Upper lobe of left lung (tissue), 6 donors: Measurements from ENCODE around the gene CFAP74. TPM values are rescaled to one million over a fixed set of nuclear protein-coding genes. Genes with fewer than 3 reads are reported as not detected.

Experiments
- ATAC-seq, 2 donors: fragments of 200-7000 bp; cut with Tn5 transposase; one replicate each; pipeline ENCODE4 v1.9.1; 2022; ENCODE audit warnings: mild to moderate bottlenecking in 2 of 2, moderate library complexity in 2 of 2; ENCODE audit not compliant: low FRiP score in 2 of 2
- DNase-seq, 2 donors: peaks; one replicate each; pipeline ENCODE4 v3.0.0-alpha.2; 2019 to 2020
- H3K27ac ChIP-seq, 4 donors: fragments of 200-600 bp; sonication (generic); one replicate each; pipeline ENCODE4 v1.5.1; 2016 to 2019
- H3K27me3 ChIP-seq, 4 donors: fragments of 200-600 bp; sonication (generic); one replicate each; pipeline ENCODE4 v1.5.1; 2017 to 2019
- H3K36me3 ChIP-seq, 4 donors: fragments of 200-600 bp; sonication (generic); one replicate each; pipeline ENCODE4 v1.5.1; 2016 to 2019
- H3K4me1 ChIP-seq, 4 donors: fragments of 200-600 bp; sonication (generic); one replicate each; pipeline ENCODE4 v1.5.1; 2018 to 2019
- H3K4me3 ChIP-seq, 4 donors: fragments of 200-600 bp; sonication (generic); one replicate each; pipeline ENCODE4 v1.5.1; 2017 to 2019; ENCODE audit warnings: mild to moderate bottlenecking in 2 of 4, moderate library complexity in 1 of 4
- H3K9me3 ChIP-seq, 4 donors: fragments of 200-600 bp; sonication (generic); one replicate each; pipeline ENCODE4 v1.5.1; 2018 to 2019
- EP300 ChIP-seq, 4 donors: sonication (generic); formaldehyde crosslinking; IDR thresholded peaks; one replicate each; pipeline ENCODE4 v1.5.1; 2017; ENCODE audit warnings: antibody characterized with exemption in 4 of 4, control low read depth in 2 of 4
- POLR2A ChIP-seq, 4 donors: fragments of 450-650 bp; IDR thresholded peaks; one replicate each; pipeline ENCODE4 v1.5.1; 2016 to 2017; ENCODE audit warnings: antibody characterized with exemption in 4 of 4, mild to moderate bottlenecking in 2 of 4
- POLR2AphosphoS5 ChIP-seq, 2 donors: sonication (generic); formaldehyde crosslinking; IDR thresholded peaks; one replicate each; pipeline ENCODE4 v1.5.1; 2017; ENCODE audit warnings: antibody characterized with exemption in 2 of 2
- WGBS, 2 donors: methylation state at CpG; one replicate each; pipeline ENCODE4 v1.1.5; 2017 to 2018; 5-methylcytosine and 5-hydroxymethylcytosine counted together
- total RNA-seq, 6 donors: library from RNA; depleted of rRNA in 4 of 6; stranded (reverse); fragments of >200 nt in 4 of 6; gene quantifications; one replicate each; pipeline versions ENCODE4 v1.1.0 to v1.2.1, GENCODE V29; 2016 to 2021
- TF ChIP-seq, protein P1 (sequence below), 6 experiments: fragments of 450-650 bp in 4 of 6; fragments of 200-600 bp in 2 of 6; sonication (generic) in 2 of 6; IDR thresholded peaks; one replicate each; pipeline ENCODE4 v1.5.1; 2016 to 2019; ENCODE audit warnings: antibody characterized with exemption in 6 of 6
- donor health status: DM: no; HTN: no; CAD: no; lungs with moderate emphysema.
- donor health status: DM: no; HTN: yes; CAD: no; lungs with severe emphysema.

Gene CFAP74
- total RNA-seq, 6 donors from 2014 or later: 0.14 to 19.8 (median 6.2) TPM

DNA sequence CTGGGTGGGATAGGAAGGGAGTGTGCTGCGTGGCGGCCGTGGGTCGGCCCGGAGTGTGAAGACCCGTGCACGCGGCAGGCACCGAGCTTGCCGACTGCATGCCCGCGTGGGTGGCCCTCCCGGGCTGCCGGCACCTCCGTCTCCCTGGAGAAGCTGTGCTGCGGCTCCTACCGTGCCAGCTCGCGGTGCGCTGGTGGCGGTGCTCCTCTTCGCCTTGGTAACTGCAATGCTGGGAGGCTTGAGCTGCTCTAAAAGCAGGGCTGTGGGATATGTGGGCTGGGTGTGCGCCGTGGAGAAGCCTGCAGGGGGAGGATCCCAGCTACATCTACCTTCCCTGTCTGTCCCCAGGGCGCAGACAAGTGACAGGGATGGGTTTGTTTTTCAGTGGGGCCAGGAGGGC, 18.0 kb upstream of the CFAP74 start:
- peaks cover 0 to 39% (median 20%) of the 10 kb centered on the region in 4 donors for H3K27me3 ChIP-seq
- no peak overlapping the region for H3K27ac ChIP-seq
- TF ChIP-seq POLR2A (IDR thresholded peaks at IDR 0.05) (no peak), EP300 (IDR thresholded peaks at IDR 0.05) (no peak), POLR2AphosphoS5 (IDR thresholded peaks at IDR 0.05) (no peak)
- TF ChIP-seq, protein P1, sequence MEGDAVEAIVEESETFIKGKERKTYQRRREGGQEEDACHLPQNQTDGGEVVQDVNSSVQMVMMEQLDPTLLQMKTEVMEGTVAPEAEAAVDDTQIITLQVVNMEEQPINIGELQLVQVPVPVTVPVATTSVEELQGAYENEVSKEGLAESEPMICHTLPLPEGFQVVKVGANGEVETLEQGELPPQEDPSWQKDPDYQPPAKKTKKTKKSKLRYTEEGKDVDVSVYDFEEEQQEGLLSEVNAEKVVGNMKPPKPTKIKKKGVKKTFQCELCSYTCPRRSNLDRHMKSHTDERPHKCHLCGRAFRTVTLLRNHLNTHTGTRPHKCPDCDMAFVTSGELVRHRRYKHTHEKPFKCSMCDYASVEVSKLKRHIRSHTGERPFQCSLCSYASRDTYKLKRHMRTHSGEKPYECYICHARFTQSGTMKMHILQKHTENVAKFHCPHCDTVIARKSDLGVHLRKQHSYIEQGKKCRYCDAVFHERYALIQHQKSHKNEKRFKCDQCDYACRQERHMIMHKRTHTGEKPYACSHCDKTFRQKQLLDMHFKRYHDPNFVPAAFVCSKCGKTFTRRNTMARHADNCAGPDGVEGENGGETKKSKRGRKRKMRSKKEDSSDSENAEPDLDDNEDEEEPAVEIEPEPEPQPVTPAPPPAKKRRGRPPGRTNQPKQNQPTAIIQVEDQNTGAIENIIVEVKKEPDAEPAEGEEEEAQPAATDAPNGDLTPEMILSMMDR (IDR thresholded peaks at IDR 0.05): no peak
- DNase-seq (peak in 1 of 2 donors; percentile 78), ATAC-seq (no peak)
- peaks cover 9 to 27% (median 15%) of the 10 kb centered on the region in 4 donors for H3K4me1 ChIP-seq
- no peaks in the 10 kb centered on the region for H3K9me3 ChIP-seq
- H3K36me3 ChIP-seq: no peaks in the 10 kb centered on the region
- H3K4me3 ChIP-seq: no peak overlapping the region
- WGBS, 2 donors: 72 to 86% methylated on average over 6 to 25 of the region's 25 CpGs

DNA sequence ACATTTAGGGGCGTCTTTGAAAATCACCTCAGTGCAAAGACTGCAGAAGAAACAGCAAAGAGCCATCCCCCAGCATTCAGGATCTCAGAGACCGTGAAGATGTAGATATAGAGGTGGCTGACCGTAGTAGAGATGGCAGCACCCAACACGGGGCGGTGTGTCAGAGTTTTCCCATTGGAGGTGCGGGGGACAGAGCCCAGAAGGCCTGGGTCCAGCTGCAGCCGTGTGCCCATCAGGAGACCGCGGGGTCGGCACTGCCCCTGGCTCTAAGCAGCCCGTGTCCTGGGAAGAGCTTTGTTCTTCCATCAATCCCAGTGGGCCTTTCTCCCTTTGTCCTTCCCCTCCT, 16.7 kb upstream of the CFAP74 start:
- 76 to 79% methylated on average over 10 to 11 of the region's 11 CpGs for WGBS, 2 donors
- no peak for TF ChIP-seq POLR2A (IDR thresholded peaks at IDR 0.05)
- no peak for TF ChIP-seq EP300 (IDR thresholded peaks at IDR 0.05)
- no peak for TF ChIP-seq POLR2AphosphoS5 (IDR thresholded peaks at IDR 0.05)
- TF ChIP-seq, protein P1 (IDR thresholded peaks at IDR 0.05): no peak
- no peak for DNase-seq
- H3K36me3 ChIP-seq: no peaks in the 10 kb centered on the region
- H3K9me3 ChIP-seq: no peaks in the 10 kb centered on the region
- no peak overlapping the region for H3K27ac ChIP-seq
- H3K4me1 ChIP-seq: peaks cover 7 to 19% (median 10%) of the 10 kb centered on the region in 4 donors
- H3K27me3 ChIP-seq: peaks cover 0 to 39% (median 20%) of the 10 kb centered on the region in 4 donors
- H3K4me3 ChIP-seq: no peak overlapping the region
- ATAC-seq: no peak

DNA sequence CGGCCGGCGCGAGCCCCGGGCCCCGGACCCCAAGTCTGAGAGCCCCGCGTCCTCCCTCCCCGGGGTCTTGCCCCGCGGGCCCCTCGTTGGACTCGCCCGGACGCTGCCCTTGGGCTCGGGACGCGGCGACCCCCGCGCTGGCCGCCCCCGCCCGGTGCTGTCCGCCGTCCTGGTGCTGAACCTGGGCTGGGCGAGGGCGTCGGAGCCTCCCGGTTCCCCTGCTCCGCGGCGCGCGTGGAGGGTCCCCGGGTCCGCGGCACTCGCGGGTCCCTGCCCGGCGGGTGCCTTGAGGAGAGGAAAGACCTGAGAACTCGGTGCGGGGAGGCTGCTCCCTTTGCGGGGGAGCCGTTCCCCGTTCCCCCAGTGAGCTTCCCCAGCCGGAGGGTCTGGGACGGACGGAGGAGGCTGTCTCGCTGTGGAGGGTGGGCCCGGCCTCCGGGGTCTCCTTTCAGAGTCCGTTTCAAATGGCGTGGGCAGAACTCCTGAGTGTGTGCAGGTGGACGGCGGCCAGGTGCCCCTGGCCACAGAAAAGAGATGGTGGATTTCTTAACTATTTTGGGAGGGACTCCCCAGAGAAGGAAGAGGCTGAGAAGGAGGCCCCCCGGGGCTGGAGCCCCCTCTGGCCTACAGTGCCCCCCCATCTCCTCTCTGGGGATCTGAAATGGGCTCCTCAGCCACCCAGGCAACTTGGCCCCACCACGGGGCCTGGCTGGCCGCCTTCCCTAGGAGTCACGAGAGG, 16.2 kb upstream of the CFAP74 start:
- DNase-seq (peak in 1 of 2 donors; percentile 87), ATAC-seq (no peak)
- Histone ChIP-seq H3K27me3 (peaks cover 0 to 39% (median 20%) of the 10 kb centered on the region in 4 donors), H3K36me3 (no peaks in the 10 kb centered on the region), H3K9me3 (no peaks in the 10 kb centered on the region), H3K27ac (no peak overlapping the region), H3K4me3 (peak overlapping the region in 3 of 4 donors; percentile 31 to 35 (median 31)), H3K4me1 (peaks cover 6 to 16% (median 9%) of the 10 kb centered on the region in 4 donors)
- 36 to 45% methylated on average over 15 to 19 of the region's 61 CpGs for WGBS, 2 donors
- no peak for TF ChIP-seq POLR2AphosphoS5 (IDR thresholded peaks at IDR 0.05)
- TF ChIP-seq POLR2A (IDR thresholded peaks at IDR 0.05): no peak
- TF ChIP-seq, protein P1 (IDR thresholded peaks at IDR 0.05): no peak
- no peak for TF ChIP-seq EP300 (IDR thresholded peaks at IDR 0.05)

DNA sequence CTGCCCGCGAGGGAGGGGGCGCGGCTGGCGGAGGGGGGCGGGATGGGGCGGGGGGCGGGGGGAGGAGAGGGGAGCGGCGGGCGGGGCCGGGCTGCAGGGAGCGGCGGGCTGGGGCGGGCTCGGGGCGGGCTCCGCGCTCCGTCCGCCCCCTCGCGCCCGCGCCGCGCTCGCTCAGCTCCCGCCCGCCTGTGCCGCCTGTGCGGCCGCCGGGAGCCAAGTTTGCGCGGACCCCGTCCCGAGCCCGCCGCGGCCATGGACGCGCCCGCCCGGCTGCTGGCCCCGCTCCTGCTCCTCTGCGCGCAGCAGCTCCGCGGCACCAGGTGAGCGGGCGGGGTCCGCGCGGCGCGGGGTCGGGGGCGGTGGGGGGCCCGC, 15.6 kb upstream of the CFAP74 start, which contains the start of gene GABRD:
TSS of gene GABRD (plus strand) at position 174 of the 372 bp plus-strand sequence. CDS start at position 253, 79 bp downstream.
- Histone ChIP-seq H3K36me3 (no peaks in the 10 kb centered on the region), H3K9me3 (no peaks in the 10 kb centered on the region), H3K27me3 (peaks cover 0 to 39% (median 20%) of the 10 kb centered on the region in 4 donors), H3K4me3 (peak within 1 kb of the TSS in 3 of 4 donors; percentile 31 to 35 (median 31)), H3K27ac (no peak within 1 kb of the TSS), H3K4me1 (peaks cover 6 to 16% (median 9%) of the 10 kb centered on the region in 4 donors)
- no CpG with 5 or more reads among the region's 60 CpGs for WGBS, 2 donors
- ATAC-seq (no peak), DNase-seq (peak in 1 of 2 donors; percentile 85)
- TF ChIP-seq POLR2AphosphoS5 (IDR thresholded peaks at IDR 0.05): no peak

DNA sequence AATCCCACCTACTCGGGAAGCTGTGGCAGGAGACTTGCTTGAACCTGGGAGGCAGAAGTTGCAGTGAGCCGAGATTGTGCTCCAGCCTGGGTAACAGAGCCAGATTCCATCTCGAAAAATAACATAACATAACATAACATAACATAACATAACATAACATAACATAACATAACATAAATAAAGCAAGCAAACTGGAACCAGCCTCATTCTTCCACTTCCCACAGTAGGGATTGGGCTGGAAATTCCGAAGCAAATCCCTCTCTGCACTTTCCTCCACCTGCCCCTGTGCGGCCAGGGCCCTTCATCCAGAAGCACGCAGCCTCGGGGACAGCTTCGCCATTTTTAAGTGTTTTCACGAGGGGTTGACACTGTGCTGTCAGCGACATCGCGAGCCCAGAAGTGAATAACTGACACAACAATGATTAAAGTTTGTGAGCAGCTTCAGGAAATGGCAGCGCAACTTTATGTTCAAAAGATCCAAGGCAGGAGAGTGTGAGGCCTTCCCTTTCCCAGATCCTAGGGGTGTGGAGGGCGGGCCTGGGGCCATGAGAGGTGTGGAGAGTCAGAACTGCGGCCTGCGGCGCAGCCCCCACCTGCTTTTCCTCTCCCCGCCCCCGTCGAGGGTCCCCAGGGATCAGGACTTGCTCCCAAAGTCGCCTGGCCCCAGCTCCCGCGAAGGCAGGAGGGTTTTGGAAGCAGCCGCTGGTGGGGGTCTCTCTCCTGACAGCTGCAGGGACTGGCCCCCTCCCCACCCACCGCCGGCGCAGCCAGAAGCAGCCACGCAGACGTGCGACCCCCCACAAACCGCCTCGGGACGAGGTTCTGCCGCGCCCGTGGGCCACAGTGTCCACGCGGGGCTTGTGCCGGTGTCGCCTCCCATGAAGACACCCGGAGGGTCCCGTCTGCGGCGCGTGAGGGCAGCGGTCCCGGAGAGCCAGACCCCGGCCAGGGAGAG, 14.9 kb upstream of the CFAP74 start:
- Histone ChIP-seq H3K27me3 (peaks cover 0 to 39% (median 20%) of the 10 kb centered on the region in 4 donors), H3K4me1 (peaks cover 6 to 16% (median 9%) of the 10 kb centered on the region in 4 donors), H3K36me3 (no peaks in the 10 kb centered on the region), H3K9me3 (no peaks in the 10 kb centered on the region), H3K27ac (no peak overlapping the region), H3K4me3 (no peak overlapping the region)
- DNase-seq: peak in 1 of 2 donors; percentile 74
- 18 to 29% methylated on average over 17 to 36 of the region's 48 CpGs for WGBS, 2 donors
- TF ChIP-seq EP300 (IDR thresholded peaks at IDR 0.05) (no peak), POLR2A (IDR thresholded peaks at IDR 0.05) (no peak), POLR2AphosphoS5 (IDR thresholded peaks at IDR 0.05) (no peak)
- TF ChIP-seq, protein P1 (IDR thresholded peaks at IDR 0.05): no peak
- ATAC-seq: no peak
